ENCODE results near the gene DNAJB6.

The DNAJB6 gene

GRCh38 chr7:157416011-157416410 is 79.2 kb downstream of the DNAJB6 start:
- peaks cover 3% of the 10 kb centered on the region for H3K4me1 ChIP-seq (ENCODE audit: insufficient read depth, low read length)

GRCh38 chr7:157418204-157419034 is 81.6 kb downstream of the DNAJB6 start:
- Histone ChIP-seq H3K27me3 (ENCODE audit: insufficient read depth, low read length) (no peaks in the 10 kb centered on the region), H3K36me3 (ENCODE audit: insufficient read depth, low read length) (peaks cover 29% of the 10 kb centered on the region), H3K9me3 (ENCODE audit: low read length) (peaks cover 12% of the 10 kb centered on the region), H3K4me3 (ENCODE audit: low read length) (no peak overlapping the region), H3K4me1 (ENCODE audit: insufficient read depth, low read length) (peaks cover 3% of the 10 kb centered on the region), H2AFZ (ENCODE audit: low read depth, low read length) (no peak overlapping the region)

More at GRCh38 chr7:157416011-157416410, 79.2 kb downstream of the DNAJB6 start:
- Histone ChIP-seq H2AFZ (ENCODE audit: low read depth, low read length) (no peak overlapping the region), H3K4me3 (ENCODE audit: low read length) (no peak overlapping the region), H3K36me3 (ENCODE audit: insufficient read depth, low read length) (peaks cover 29% of the 10 kb centered on the region), H3K27me3 (ENCODE audit: insufficient read depth, low read length) (no peaks in the 10 kb centered on the region), H3K9me3 (ENCODE audit: low read length) (peaks cover 19% of the 10 kb centered on the region)

GRCh38 chr7:157419035-157419293 is 82.2 kb downstream of the DNAJB6 start:
- H3K4me1 ChIP-seq (ENCODE audit: insufficient read depth, low read length): peaks cover 3% of the 10 kb centered on the region
- peaks cover 29% of the 10 kb centered on the region for H3K36me3 ChIP-seq (ENCODE audit: insufficient read depth, low read length)
- H3K4me3 ChIP-seq (ENCODE audit: low read length): no peak overlapping the region
- no peak overlapping the region for H2AFZ ChIP-seq (ENCODE audit: low read depth, low read length)
- H3K9me3 ChIP-seq (ENCODE audit: low read length): peaks cover 12% of the 10 kb centered on the region
- H3K27me3 ChIP-seq (ENCODE audit: insufficient read depth, low read length): no peaks in the 10 kb centered on the region

- no peak overlapping the region for H2AFZ ChIP-seq (ENCODE audit: low read depth, low read length)
- no peaks in the 10 kb centered on the region for H3K9me3 ChIP-seq (ENCODE audit: low read length)
- no peaks in the 10 kb centered on the region for H3K27me3 ChIP-seq (ENCODE audit: insufficient read depth, low read length)
- H3K4me3 ChIP-seq (ENCODE audit: low read length): no peak overlapping the region
- peaks cover 1% of the 10 kb centered on the region for H3K36me3 ChIP-seq (ENCODE audit: insufficient read depth, low read length)
- H3K4me1 ChIP-seq (ENCODE audit: insufficient read depth, low read length): peaks cover 1% of the 10 kb centered on the region
These were observed 85.5 kb downstream of the DNAJB6 start for GRCh38 chr7:157422279-157422678.

GRCh38 chr7:157423348-157423747 is 86.5 kb downstream of the DNAJB6 start:
- Histone ChIP-seq H3K4me1 (ENCODE audit: insufficient read depth, low read length) (no peaks in the 10 kb centered on the region), H3K36me3 (ENCODE audit: insufficient read depth, low read length) (no peaks in the 10 kb centered on the region), H3K4me3 (ENCODE audit: low read length) (no peak overlapping the region), H3K27me3 (ENCODE audit: insufficient read depth, low read length) (no peaks in the 10 kb centered on the region), H2AFZ (ENCODE audit: low read depth, low read length) (no peak overlapping the region), H3K9me3 (ENCODE audit: low read length) (no peaks in the 10 kb centered on the region)

DNA sequence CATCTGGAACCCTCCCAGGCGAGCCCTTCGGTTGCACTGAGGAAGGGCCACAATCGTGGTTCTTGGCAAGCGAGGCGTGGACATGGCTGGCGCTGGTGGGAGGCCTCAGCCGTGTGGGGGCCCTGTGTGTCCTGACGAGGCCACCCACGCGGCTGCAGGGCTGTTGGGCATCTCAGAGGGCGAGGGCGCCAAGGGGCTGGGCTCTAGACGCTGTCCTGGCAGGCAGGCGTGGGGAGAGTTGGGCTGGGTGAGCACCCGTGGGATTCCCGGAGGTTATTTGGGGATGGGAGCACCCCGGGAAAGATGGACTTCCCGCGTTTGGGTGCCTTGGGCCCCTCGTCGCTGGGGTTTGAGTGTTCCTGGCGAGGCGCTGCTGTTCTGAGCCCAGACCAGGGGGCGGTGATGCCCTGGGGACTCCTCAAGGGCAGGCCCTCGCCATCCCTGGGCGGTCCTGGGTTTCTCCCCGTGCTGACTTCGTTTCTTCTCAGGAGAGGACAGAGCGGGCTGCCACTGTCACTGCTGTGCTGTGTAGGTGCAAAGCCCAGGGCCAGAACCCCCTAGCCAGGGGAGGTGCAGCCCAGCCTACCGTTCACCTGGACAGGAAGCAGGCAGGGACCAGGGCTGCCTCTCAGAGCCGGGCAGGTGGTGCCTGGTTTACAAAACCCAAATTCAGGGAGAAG is 87.2 kb downstream of the DNAJB6 start:
- H2AFZ ChIP-seq (ENCODE audit: low read depth, low read length): no peak overlapping the region
- H3K4me3 ChIP-seq (ENCODE audit: low read length): no peak overlapping the region
- no peaks in the 10 kb centered on the region for H3K4me1 ChIP-seq (ENCODE audit: insufficient read depth, low read length)
- no peaks in the 10 kb centered on the region for H3K36me3 ChIP-seq (ENCODE audit: insufficient read depth, low read length)
- H3K9me3 ChIP-seq (ENCODE audit: low read length): no peaks in the 10 kb centered on the region
- H3K27me3 ChIP-seq (ENCODE audit: insufficient read depth, low read length): no peaks in the 10 kb centered on the region

- Histone ChIP-seq H3K4me1 (ENCODE audit: insufficient read depth, low read length) (no peaks in the 10 kb centered on the region), H2AFZ (ENCODE audit: low read depth, low read length) (no peak overlapping the region), H3K36me3 (ENCODE audit: insufficient read depth, low read length) (no peaks in the 10 kb centered on the region), H3K27me3 (ENCODE audit: insufficient read depth, low read length) (no peaks in the 10 kb centered on the region), H3K4me3 (ENCODE audit: low read length) (no peak overlapping the region), H3K9me3 (ENCODE audit: low read length) (no peaks in the 10 kb centered on the region)
These were observed 88.4 kb downstream of the DNAJB6 start for GRCh38 chr7:157425137-157425731.

DNA sequence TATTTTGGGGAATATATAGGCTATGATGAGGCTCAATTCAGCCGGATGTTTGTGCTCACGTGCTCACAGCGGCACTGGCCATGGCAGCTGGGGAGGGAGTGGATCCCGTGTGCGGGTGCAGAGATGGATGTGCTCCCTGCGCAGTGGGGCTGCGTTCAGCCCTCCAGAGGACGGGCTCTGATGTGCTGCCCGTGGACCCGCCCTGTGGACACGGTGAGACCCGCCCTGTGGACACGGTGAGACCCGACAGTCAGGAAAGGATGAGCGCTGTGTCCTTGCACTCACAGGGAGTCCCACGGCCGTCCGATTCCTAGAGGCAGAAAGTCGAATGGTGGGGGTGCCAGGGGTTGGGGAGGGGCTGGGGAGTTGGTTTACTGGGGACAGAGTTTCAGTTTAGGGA is 89.0 kb downstream of the DNAJB6 start:
- Histone ChIP-seq H3K4me3 (ENCODE audit: low read length) (no peak overlapping the region), H3K27me3 (ENCODE audit: insufficient read depth, low read length) (no peaks in the 10 kb centered on the region), H2AFZ (ENCODE audit: low read depth, low read length) (no peak overlapping the region), H3K4me1 (ENCODE audit: insufficient read depth, low read length) (no peaks in the 10 kb centered on the region), H3K36me3 (ENCODE audit: insufficient read depth, low read length) (no peaks in the 10 kb centered on the region), H3K9me3 (ENCODE audit: low read length) (no peaks in the 10 kb centered on the region)

- Histone ChIP-seq H3K27me3 (ENCODE audit: insufficient read depth, low read length) (no peaks in the 10 kb centered on the region), H3K4me3 (ENCODE audit: low read length) (no peak overlapping the region), H3K4me1 (ENCODE audit: insufficient read depth, low read length) (no peaks in the 10 kb centered on the region), H3K36me3 (ENCODE audit: insufficient read depth, low read length) (no peaks in the 10 kb centered on the region), H3K9me3 (ENCODE audit: low read length) (no peaks in the 10 kb centered on the region), H2AFZ (ENCODE audit: low read depth, low read length) (no peak overlapping the region)
These were observed 89.9 kb downstream of the DNAJB6 start for GRCh38 chr7:157426463-157427301.

DNA sequence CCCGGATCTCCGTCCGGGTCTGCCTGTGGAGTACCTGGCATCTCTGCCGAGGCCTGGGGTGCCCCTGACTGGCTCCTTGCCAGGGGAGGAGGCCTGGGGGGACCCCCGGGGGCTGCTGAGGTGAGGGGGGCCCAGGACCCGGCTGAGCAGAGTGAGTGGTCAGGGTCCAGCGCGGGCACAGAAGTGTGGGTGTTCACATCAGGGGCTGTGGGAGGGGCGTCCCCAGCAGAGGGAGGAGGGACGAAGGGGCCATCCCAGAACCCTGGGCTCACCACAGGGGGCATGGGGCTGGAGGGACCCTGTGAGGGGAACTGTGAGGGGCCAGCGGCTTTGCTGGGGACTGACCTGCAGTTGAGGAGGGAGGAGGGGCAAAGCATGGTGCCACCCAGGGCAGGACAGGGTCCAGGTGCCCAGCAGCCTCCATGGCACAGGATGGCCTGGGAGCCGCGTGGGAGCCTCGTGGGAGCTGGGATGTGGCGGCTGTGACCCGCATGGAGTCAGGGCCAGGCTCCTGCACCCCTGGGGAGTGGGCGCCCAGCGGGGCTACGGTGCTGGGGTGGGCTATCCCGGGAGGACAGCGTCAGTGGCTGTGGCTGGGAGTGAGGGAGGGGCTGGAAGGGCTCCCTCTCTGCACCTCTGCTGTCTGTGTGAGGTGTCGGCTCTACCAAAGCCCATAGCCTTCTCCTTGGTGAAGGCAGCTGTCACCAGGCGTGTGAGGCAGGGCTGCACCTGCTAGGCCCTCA is 91.2 kb downstream of the DNAJB6 start:
- no peaks in the 10 kb centered on the region for H3K36me3 ChIP-seq (ENCODE audit: insufficient read depth, low read length)
- H2AFZ ChIP-seq (ENCODE audit: low read depth, low read length): no peak overlapping the region
- H3K9me3 ChIP-seq (ENCODE audit: low read length): no peaks in the 10 kb centered on the region
- H3K27me3 ChIP-seq (ENCODE audit: insufficient read depth, low read length): no peaks in the 10 kb centered on the region
- no peak overlapping the region for H3K4me3 ChIP-seq (ENCODE audit: low read length)
- H3K4me1 ChIP-seq (ENCODE audit: insufficient read depth, low read length): peaks cover 6% of the 10 kb centered on the region

DNA sequence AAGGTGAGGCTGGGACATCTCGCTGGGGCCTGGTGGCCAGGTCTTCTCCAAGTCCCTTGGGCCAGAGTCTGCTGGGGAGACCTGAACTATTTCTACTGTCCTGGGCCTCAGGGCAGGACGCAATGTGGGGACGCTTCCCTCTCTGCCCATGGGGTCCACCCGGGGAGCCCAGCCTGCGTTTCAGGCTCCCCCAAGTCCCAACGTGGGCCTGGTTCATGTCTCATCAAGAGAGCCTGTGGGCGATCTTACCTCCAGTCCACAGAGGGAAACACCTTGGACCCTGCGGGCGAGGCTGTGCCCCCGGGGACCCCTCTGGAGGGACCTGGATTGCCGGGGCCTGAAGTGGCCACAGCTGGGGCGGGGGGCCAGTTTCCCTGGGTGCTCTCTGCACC is 91.7 kb downstream of the DNAJB6 start:
- Histone ChIP-seq H3K9me3 (ENCODE audit: low read length) (no peaks in the 10 kb centered on the region), H3K27me3 (ENCODE audit: insufficient read depth, low read length) (no peaks in the 10 kb centered on the region), H3K4me1 (ENCODE audit: insufficient read depth, low read length) (peaks cover 6% of the 10 kb centered on the region), H3K36me3 (ENCODE audit: insufficient read depth, low read length) (no peaks in the 10 kb centered on the region), H2AFZ (ENCODE audit: low read depth, low read length) (no peak overlapping the region), H3K4me3 (ENCODE audit: low read length) (no peak overlapping the region)

GRCh38 chr7:157429001-157429679 is 92.3 kb downstream of the DNAJB6 start:
- no peaks in the 10 kb centered on the region for H3K36me3 ChIP-seq (ENCODE audit: insufficient read depth, low read length)
- H2AFZ ChIP-seq (ENCODE audit: low read depth, low read length): no peak overlapping the region
- no peak overlapping the region for H3K4me3 ChIP-seq (ENCODE audit: low read length)
- H3K27me3 ChIP-seq (ENCODE audit: insufficient read depth, low read length): no peaks in the 10 kb centered on the region
- no peaks in the 10 kb centered on the region for H3K9me3 ChIP-seq (ENCODE audit: low read length)
- H3K4me1 ChIP-seq (ENCODE audit: insufficient read depth, low read length): peaks cover 6% of the 10 kb centered on the region

All from neuron (in vitro differentiated cells).